ENCODE results near the gene TTC19. TPM values are rescaled to one million over a fixed set of nuclear protein-coding genes. Genes with fewer than 3 reads are reported as not detected.

The TTC19 gene
- 10 to 100 TPM; 31.6 to 67.6 (median 62.8) TPM for polyA plus RNA-seq (ENCODE audit: insufficient read length in 4 of 4)

GRCh38 chr17:15999141-15999973 lies at the start of gene TTC19, which contains the start of gene ZSWIM7:
TSS of gene TTC19 (plus strand) at chr17:15999824. CDS start at chr17:15999849, 25 bp downstream.
TSS of gene ZSWIM7 (minus strand) at chr17:15999704. CDS start at chr17:15999594, 110 bp downstream.
- DNase-seq (ENCODE audit: low read depth in 4 of 4, low spot score in 3 of 4) = peak; percentile 87 to 93 (median 90)

GRCh38 chr17:15951368-15952047 lies 48.1 kb upstream of the TTC19 start:
- no peak for DNase-seq (ENCODE audit: low read depth in 4 of 4, low spot score in 3 of 4)

DNA sequence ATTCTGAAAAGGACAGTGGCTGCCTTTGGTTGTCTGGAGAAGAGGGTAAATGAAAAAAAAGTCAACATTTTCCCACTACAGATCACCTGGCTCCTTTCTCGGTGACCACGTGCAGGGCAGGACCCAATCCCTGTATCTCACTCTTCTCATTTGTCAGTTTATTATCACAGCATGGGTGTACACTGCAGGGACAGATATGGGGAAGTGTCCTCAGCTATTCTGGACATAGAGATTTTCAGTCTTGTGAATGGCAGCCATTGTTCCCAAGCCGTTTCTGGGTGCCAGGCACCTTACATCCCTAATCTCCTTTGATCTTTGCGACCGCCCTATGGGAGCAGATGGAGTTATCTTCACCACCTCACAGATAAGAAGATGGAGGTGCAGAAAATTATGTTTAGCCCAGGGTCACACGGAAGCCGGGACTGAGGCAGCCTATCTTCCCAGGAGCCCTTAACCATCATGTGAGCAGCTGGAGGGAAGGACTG lies 47.5 kb upstream of the TTC19 start:
- DNase-seq (ENCODE audit: low read depth in 4 of 4, low spot score in 3 of 4) = no peak

DNA sequence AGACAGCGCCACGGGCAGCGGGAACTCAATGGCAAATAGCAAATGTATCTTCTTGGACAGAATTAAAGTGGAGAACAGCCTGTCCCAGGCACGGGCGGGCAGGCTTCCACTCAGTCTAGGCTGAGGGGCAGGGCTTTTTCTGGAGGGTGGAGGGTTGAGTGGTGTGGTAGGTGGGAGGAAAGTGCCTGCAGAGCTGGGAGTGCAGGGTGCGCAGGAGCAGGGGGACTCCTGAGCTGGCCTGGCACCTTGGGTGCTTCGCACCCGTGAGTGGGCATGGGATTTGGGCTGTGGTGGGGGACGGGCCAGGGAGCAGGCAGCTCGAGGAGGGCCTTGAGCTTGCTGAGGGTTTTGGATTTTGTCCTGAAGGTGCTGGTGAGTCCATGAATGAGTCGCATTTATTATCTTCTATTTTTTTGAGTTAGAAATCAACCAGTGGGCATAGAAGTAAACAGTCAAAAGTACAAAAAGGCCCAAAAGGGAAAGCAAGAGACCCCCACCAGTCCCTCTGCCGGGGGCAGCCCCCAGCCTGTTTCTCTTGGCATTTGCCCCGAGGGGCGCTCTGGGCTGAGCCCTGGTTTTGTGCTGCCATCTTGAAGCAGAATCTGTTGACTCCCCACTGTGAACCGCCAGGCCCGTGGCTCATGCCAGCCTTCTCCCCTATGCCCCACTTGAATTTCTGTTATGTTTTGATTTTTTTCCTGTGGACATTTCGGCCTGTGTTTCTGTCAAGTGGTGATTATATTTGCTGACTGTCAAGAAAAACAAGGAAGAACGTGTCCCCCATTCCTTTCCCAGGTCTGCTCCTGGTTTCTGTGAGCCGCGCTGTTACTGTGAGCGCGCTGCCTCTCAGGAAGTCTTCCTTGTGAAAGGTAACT lies 46.5 kb upstream of the TTC19 start:
- no peak for DNase-seq (ENCODE audit: low read depth in 4 of 4, low spot score in 3 of 4)

DNA sequence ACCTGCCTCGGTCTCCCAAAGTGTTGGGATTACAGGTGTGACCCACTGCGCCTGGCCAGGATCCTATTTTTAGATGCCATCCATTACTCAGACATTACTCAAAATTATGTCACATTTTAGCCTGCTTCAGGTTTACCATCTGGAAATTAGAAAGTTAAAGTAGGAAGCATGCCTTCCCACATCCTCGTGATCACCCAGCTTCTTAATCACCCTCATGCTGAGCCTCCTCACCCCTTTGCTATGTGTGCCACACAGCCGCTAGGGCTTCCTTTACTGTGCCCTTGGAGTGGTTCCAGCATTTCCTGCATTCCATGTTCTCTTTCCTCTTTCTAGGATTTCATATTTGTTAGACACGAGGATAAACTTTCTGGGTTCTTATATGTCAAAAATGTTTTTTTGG lies 45.4 kb upstream of the TTC19 start:
- no peak for DNase-seq (ENCODE audit: low read depth in 4 of 4, low spot score in 3 of 4)

DNA sequence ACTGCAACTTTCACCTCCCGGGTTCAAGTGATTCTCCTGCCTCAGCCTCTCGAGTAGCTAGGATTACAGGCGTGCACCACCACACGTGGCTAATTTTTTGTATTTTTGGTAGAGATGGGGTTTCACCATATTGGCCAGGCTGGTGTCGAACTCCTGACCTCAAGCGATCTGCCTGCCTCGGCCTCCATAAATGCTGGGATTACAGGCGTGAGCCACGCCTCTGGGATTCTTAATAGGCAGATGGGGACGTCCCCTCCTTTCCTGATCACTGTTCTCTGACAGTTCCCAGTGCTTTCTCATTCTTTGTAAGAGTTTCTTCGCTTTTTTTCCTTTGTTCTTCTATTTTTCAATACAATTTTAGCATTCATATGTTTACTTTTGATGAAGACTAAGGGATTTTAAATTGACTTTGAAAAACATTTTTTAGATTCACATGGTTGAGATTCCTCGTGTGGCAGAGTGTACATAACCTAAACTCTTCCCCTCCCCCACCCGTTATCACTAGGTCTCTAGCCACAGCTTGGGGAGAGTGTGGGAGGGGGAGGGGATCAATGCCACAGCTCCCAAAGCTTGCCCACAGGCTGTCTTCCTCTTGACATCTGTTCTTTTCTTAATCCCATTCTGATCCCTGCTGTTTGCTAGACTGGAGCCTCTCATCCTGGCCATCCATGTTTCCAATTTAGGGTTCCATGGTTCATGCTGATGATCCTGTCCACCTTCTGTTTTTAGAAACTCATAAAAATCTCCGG lies 43.7 kb upstream of the TTC19 start:
- no peak for DNase-seq (ENCODE audit: low read depth in 4 of 4, low spot score in 3 of 4)

- no peak for DNase-seq (ENCODE audit: low read depth in 4 of 4, low spot score in 3 of 4)
These were observed 42.4 kb upstream of the TTC19 start for GRCh38 chr17:15957206-15957605.

DNA sequence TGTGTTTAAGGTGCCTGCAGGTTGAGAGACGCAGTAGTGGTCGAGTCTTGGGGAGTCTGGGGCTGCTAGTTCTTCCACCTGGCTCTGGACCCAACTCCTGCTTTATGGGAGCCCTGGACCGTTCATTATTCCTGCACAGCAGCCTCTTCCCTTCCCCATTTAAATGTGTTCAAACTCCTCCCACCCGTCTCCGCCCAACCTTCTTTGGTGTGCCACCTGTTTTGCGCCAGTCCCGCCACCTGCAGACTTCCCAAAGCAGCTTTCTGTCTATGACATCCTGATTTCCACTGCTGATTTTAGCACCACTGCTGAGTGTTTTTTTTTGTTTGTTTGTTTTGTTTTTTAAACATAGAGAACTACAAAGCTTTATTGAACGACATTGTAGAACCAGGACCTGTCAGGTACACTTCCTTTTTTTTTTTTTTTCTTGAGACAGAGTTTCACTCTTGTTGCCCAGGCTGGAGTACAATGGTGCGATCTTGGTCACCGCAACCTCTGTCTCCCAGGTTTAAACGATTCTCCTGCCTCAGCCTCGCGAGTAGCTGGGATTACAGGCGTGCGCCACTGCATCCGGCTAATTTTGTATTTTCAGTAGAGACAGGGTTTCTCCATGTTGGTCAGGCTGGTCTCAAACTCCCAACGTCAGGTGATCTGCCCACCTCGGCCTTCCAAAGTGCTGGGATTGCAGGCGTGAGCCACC lies 41.9 kb upstream of the TTC19 start:
- no peak for DNase-seq (ENCODE audit: low read depth in 4 of 4, low spot score in 3 of 4)

GRCh38 chr17:15958484-15958854 lies 41.2 kb upstream of the TTC19 start:
- no peak for DNase-seq (ENCODE audit: low read depth in 4 of 4, low spot score in 3 of 4)

DNA sequence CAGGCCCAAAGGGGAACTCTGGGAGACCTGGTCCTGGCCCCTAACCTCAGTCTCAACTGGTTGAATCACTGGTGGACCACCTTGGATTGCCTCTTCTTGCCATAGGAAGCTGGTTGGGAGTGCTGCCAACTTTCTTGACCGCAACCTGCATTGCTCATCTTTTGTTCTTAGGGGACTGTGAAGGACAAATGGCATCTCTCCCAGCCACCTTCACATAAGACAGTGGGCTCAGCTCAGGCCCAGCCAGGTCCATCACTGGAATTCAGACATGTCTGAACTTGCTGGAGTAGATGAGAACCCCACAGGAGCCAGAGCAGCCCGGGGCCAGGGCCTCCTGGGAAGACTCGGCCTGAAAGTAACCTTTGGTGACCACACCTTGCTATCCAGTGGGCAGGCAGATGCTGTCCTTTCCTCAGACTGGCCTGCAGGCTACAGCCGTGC lies 35.9 kb upstream of the TTC19 start:
- no peak for DNase-seq (ENCODE audit: low read depth in 4 of 4, low spot score in 3 of 4)

DNA sequence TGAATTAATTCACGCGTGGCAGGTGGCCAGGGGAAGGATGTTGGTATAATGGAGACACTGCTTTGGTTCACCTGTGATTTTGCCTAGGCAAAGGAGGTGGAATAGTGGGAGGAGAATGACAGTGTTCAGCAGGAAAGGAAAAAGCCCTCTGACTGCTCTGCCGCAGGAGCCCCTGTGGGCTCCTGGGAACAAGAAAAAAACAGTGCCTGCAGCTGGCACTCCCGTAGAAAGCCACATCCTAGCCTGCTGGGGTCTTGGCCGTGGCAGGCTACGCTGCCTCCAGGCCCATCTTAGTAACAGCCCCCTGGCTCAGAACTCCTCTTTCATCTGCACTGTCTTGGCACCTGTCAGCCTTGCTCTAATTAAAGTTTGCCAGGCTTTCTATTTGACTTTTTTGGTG lies 34.1 kb upstream of the TTC19 start:
- DNase-seq (ENCODE audit: low read depth in 4 of 4, low spot score in 3 of 4) = no peak

GRCh38 chr17:15966183-15966878 lies 33.3 kb upstream of the TTC19 start:
- no peak for DNase-seq (ENCODE audit: low read depth in 4 of 4, low spot score in 3 of 4)

GRCh38 chr17:15966879-15967248 lies 32.8 kb upstream of the TTC19 start:
- no peak for DNase-seq (ENCODE audit: low read depth in 4 of 4, low spot score in 3 of 4)

DNA sequence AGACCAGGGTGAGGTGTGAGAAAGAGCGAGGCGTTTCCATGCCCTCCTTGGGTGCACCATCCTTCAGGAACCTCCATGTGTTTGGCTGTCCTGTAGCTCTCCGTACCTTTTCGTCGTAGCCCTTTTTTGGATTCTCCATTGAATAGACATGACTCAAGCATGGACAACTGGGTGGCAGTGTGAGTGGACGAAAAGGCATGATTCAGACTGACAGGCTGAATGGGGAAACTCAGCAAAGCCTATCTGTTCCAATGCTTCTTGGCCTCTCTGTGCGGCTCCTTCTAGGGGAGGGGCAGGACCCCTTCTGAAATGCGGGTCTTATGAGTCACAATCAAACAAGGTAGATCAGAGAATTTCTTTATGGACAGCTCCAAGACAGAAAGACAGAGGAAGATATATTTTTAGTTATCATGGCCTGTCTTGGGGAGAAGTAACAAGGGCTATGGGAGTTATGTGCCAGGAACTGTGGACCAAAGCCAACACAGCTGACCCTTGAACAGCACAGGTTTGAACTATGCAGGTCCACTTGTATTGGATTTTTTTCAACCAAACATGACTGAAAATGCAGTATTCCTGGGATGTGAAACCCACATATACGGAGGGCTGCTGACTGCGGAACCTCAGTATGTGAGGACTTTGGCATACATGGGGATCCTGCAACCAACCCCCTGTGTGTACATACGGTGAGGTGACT lies 31.8 kb upstream of the TTC19 start:
- DNase-seq (ENCODE audit: low read depth in 4 of 4, low spot score in 3 of 4) = no peak

DNA sequence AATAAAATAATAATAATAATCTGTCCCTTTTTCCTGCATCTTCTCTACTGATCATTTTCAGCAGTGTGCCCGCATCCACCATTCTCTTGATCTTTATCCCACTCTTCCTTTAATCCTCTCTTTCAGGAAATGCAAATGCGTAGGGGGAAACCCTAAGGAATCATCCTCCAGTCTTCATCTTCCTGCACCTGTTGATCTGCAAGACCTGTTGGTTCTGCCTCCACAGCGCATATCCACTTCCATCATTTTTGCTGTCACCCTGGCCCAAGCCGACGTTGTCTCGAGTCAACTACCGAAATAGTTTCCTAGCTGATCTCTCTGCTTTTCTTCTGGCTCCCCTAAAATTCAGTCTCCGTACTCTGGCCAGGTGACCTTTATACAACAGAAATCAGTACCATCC lies 30.2 kb upstream of the TTC19 start:
- no peak for DNase-seq (ENCODE audit: low read depth in 4 of 4, low spot score in 3 of 4)

DNA sequence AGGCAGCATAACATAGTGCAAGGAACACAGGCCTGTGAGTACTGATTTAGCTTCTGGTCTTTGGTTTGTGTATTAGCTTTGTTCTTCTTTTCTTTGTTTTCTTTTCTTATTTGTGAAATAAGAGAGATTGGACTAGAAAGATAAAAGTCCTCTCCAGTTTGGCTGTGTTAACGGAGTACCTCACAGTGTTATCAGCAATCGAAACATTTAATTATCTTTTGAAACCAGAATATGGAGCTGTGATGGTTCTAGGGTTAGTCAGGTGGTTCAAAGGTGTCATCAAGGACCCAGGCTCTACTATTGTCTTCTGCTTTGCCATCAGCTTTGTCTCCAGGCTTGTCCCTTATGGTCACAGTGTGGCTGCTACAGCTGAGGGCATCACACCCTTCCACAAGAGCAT lies 29.1 kb upstream of the TTC19 start:
- no peak for DNase-seq (ENCODE audit: low read depth in 4 of 4, low spot score in 3 of 4)

DNA sequence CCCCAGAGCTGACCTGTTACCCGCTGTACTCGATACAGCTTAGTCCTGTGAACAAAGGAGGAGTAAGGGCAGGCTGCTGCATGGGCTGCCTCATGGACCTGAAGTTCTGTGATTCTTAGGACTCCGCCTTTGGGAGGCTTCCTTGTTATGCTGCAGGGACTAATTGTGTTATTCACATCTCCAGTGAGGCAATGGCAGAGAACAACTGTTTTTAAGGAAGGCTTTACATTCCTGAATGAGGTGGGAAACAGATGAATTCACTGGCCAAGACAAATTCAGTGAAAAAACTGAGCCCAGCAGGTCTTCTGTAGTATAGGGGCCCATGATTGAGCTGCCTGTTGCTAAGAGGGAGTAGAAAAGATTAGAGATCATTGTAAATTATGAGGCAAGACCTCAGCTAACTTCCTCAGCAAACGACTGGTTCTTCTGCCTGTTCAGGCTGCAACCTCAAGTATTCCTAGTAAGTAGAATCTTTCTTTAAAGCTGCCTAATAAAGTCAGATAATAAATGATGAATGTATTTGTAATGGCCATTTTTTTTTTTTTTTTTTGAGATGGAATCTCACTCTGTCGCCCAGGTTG lies 28.4 kb upstream of the TTC19 start:
- no peak for DNase-seq (ENCODE audit: low read depth in 4 of 4, low spot score in 3 of 4)

DNA sequence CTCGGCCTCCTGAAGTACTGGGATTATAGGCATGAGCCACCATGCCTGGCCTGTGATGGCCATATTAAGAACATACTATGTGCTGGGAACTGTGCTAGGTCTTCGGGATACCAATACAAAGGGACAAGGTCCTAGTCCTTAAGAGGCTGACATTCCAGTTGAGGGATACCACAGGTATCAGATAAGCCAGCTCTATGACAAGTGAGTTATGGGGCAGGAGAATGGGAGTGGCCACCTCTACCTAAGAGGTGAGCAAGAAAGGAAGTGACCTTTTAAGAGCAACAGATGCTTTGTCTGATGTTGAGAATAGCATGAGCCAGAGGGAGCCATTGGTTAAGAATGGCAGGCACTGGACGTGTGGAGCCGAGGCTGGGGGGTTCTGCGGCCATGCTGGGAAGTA lies 27.7 kb upstream of the TTC19 start:
- DNase-seq (ENCODE audit: low read depth in 4 of 4, low spot score in 3 of 4) = no peak
